Measurements from ENCODE around the gene CP.
A peak's percentile ranks its signal among the peaks of the same experiment; 100 is the strongest.

The CP gene

GRCh38 chr3:149251186-149251585 lies 29.6 kb upstream of the CP start:
- Histone ChIP-seq H3F3A (ENCODE audit: insufficient read depth, low read length) (no peaks in the 10 kb centered on the region), H3K4me1 (ENCODE audit: insufficient read depth, low read length, severe bottlenecking) (peaks cover 29% of the 10 kb centered on the region), H3K9me2 (ENCODE audit: low read depth, low read length) (no peaks in the 10 kb centered on the region), H3K79me2 (ENCODE audit: insufficient read depth, low read length) (no peaks in the 10 kb centered on the region), H2AFZ (ENCODE audit: low read length) (no peak overlapping the region), H3K9ac (ENCODE audit: low read length) (no peak overlapping the region), H4K20me1 (ENCODE audit: insufficient read depth, low read length) (no peaks in the 10 kb centered on the region), H3K9me3 (ENCODE audit: low read length) (0 out of 2 replicates have a peak, but pooled peaks cover 2% of the 10 kb centered on the region), H3K36me3 (ENCODE audit: insufficient read depth, low read length) (no peaks in the 10 kb centered on the region), H3K4me3 (ENCODE audit: low read depth, low read length, poor library complexity, severe bottlenecking) (no peak overlapping the region), H3K27ac (ENCODE audit: low read depth, low read length, poor library complexity, severe bottlenecking) (no peak overlapping the region), H3K4me2 (ENCODE audit: low read length) (no peak overlapping the region), H3K27me3 (ENCODE audit: insufficient read depth, low read length) (no peaks in the 10 kb centered on the region)
- no peak for TF ChIP-seq EZH2 (IDR thresholded peaks at IDR 0.05; ENCODE audit: borderline replicate concordance, low read length)
- no peak for TF ChIP-seq CTCF (IDR thresholded peaks at IDR 0.05; ENCODE audit: low read length)

- H3K27me3 ChIP-seq (ENCODE audit: insufficient read depth, low read length): no peaks in the 10 kb centered on the region
- no peak overlapping the region for H3K9ac ChIP-seq (ENCODE audit: low read length)
- H4K20me1 ChIP-seq (ENCODE audit: insufficient read depth, low read length): no peaks in the 10 kb centered on the region
- H3F3A ChIP-seq (ENCODE audit: insufficient read depth, low read length): no peaks in the 10 kb centered on the region
- no peak overlapping the region for H3K4me3 ChIP-seq (ENCODE audit: low read depth, low read length, poor library complexity, severe bottlenecking)
- H3K36me3 ChIP-seq (ENCODE audit: insufficient read depth, low read length): no peaks in the 10 kb centered on the region
- H3K9me2 ChIP-seq (ENCODE audit: low read depth, low read length): no peaks in the 10 kb centered on the region
- peaks cover 42% of the 10 kb centered on the region for H3K4me1 ChIP-seq (ENCODE audit: insufficient read depth, low read length, severe bottlenecking)
- TF ChIP-seq EZH2 (IDR thresholded peaks at IDR 0.05; ENCODE audit: borderline replicate concordance, low read length) (no peak), CTCF (IDR thresholded peaks at IDR 0.05; ENCODE audit: low read length) (no peak)
- peak overlapping the region; percentile 11 for H3K4me2 ChIP-seq (ENCODE audit: low read length)
- H2AFZ ChIP-seq (ENCODE audit: low read length): peak overlapping the region; percentile 3; the same call in 1 of the 2 replicates
- peak overlapping the region; percentile 10 for H3K27ac ChIP-seq (ENCODE audit: low read depth, low read length, poor library complexity, severe bottlenecking)
- no peaks in the 10 kb centered on the region for H3K9me3 ChIP-seq (ENCODE audit: low read length)
- H3K79me2 ChIP-seq (ENCODE audit: insufficient read depth, low read length): no peaks in the 10 kb centered on the region
Measured at GRCh38 chr3:149247929-149248691, 26.5 kb upstream of the CP start.

GRCh38 chr3:149247008-149247710 lies 25.5 kb upstream of the CP start:
- peaks cover 42% of the 10 kb centered on the region for H3K4me1 ChIP-seq (ENCODE audit: insufficient read depth, low read length, severe bottlenecking)
- H3K4me3 ChIP-seq (ENCODE audit: low read depth, low read length, poor library complexity, severe bottlenecking): no peak overlapping the region
- no peaks in the 10 kb centered on the region for H3F3A ChIP-seq (ENCODE audit: insufficient read depth, low read length)
- no peaks in the 10 kb centered on the region for H3K9me3 ChIP-seq (ENCODE audit: low read length)
- H3K36me3 ChIP-seq (ENCODE audit: insufficient read depth, low read length): no peaks in the 10 kb centered on the region
- no peaks in the 10 kb centered on the region for H4K20me1 ChIP-seq (ENCODE audit: insufficient read depth, low read length)
- no peaks in the 10 kb centered on the region for H3K79me2 ChIP-seq (ENCODE audit: insufficient read depth, low read length)
- no peak overlapping the region for H3K27ac ChIP-seq (ENCODE audit: low read depth, low read length, poor library complexity, severe bottlenecking)
- no peaks in the 10 kb centered on the region for H3K9me2 ChIP-seq (ENCODE audit: low read depth, low read length)
- H3K27me3 ChIP-seq (ENCODE audit: insufficient read depth, low read length): no peaks in the 10 kb centered on the region
- TF ChIP-seq EZH2 (IDR thresholded peaks at IDR 0.05; ENCODE audit: borderline replicate concordance, low read length): no peak
- no peak for TF ChIP-seq CTCF (IDR thresholded peaks at IDR 0.05; ENCODE audit: low read length)
- H2AFZ ChIP-seq (ENCODE audit: low read length): no peak overlapping the region
- no peak overlapping the region for H3K4me2 ChIP-seq (ENCODE audit: low read length)
- no peak overlapping the region for H3K9ac ChIP-seq (ENCODE audit: low read length)

All from OCI-LY1 (cell line).